Measurements from ENCODE around the gene ZNF438. TPM values are rescaled to one million over a fixed set of nuclear protein-coding genes. Genes with fewer than 3 reads are reported as not detected.

ZNF438 gene
- total and polyA plus RNA-seq, 2 of the 13 experiments (the other 11 are each of a cell fraction or from before 2014, with no cell fraction given): 0.75 to 0.83 TPM

GRCh38 chr10:30943451-30943850, 88.2 kb downstream of the ZNF438 start (continued):
- TF ChIP-seq PHB2 (IDR thresholded peaks at IDR 0.05; ENCODE audit: partially characterized antibody) (no peak), GZF1 (CRISPR knock-in tag; IDR thresholded peaks at IDR 0.05) (no peak), ZBTB42 (CRISPR knock-in tag; IDR thresholded peaks at IDR 0.05) (no peak), ATF7 (IDR thresholded peaks at IDR 0.05) (no peak), ATF7 (CRISPR knock-in tag; IDR thresholded peaks at IDR 0.05) (no peak), ZSCAN29 (CRISPR knock-in tag; conservative IDR thresholded peaks at IDR 0.05) (no peak), FOXK1 (CRISPR knock-in tag; IDR thresholded peaks at IDR 0.05; ENCODE audit: borderline replicate concordance, low read depth) (no peak)
- TF ChIP-seq, protein P1, sequence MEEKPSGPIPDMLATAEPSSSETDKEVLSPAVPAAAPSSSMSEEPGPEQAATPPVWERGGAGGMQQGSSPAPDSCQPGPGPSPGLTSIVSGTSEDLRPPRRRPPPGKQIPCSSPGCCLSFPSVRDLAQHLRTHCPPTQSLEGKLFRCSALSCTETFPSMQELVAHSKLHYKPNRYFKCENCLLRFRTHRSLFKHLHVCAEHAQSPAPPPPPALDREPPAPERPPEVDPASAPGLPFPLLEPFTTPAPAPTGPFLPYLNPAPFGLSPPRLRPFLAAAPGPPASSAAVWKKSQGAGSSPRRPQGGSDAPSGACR (CRISPR knock-in tag; IDR thresholded peaks at IDR 0.05): no peak

GRCh38 chr10:30940256-30940655, 91.4 kb downstream of the ZNF438 start:
- ChIA-PET CTCF (ENCODE audit: low intra/inter-chr PET ratio, low total read pairs) (no interaction called here), POLR2A (no interaction called here)
- DNase-seq (ENCODE audit: low spot score): no peak
- ATAC-seq: no peak
- Histone ChIP-seq H2AFZ (ENCODE audit: low read length) (no peak overlapping the region), H3K4me1 (ENCODE audit: insufficient read depth, low read length) (peaks cover 11% of the 10 kb centered on the region), H3K27me3 (ENCODE audit: control insufficient read depth in 1 of 2, insufficient read depth in 2 of 2, low read length in 2 of 2) (no peaks in the 10 kb centered on the region), H3K79me2 (ENCODE audit: insufficient read depth, low read length) (no peaks in the 10 kb centered on the region), H3K27ac (ENCODE audit: extremely low read length, insufficient read depth, low read length) (no peak overlapping the region), H3K9me3 (ENCODE audit: low read length) (peaks cover 9% of the 10 kb centered on the region), H3K4me2 (ENCODE audit: low read depth, low read length) (no peak overlapping the region), H3K36me3 (replicated peaks in 1 of 2; ENCODE audit: control insufficient read depth in 1 of 2, insufficient read depth in 2 of 2, low read length in 2 of 2) (no peaks in the 10 kb centered on the region), H3K4me3 (replicated peaks in 1 of 3; ENCODE audit: insufficient read depth in 1 of 3, low read depth in 2 of 3, low read length in 3 of 3) (no peak overlapping the region), H3K9ac (ENCODE audit: insufficient read depth, low read depth, low read length) (no peak overlapping the region), H4K20me1 (ENCODE audit: insufficient read depth, low read length) (no peaks in the 10 kb centered on the region)
- no peak for FAIRE-seq
- WGBS (ENCODE audit: low lambda C conversion rate): 20% methylated on average over 6 of the region's 6 CpGs
- intact Hi-C loops (cut with micrococcal nuclease; ENCODE audit: unreplicated experiment) (no loop called here), in situ Hi-C loops (cut with HindIII; ENCODE audit: extremely low pct_ligation_motif_present, low pct_unique_long_range_greater_than_20kb) (no loop called here)
- no peak for TF ChIP-seq MTF1 (CRISPR knock-in tag; IDR thresholded peaks at IDR 0.05)
- TF ChIP-seq HDAC2 (CRISPR knock-in tag; IDR thresholded peaks at IDR 0.05): no peak
- no peak for TF ChIP-seq KLF12 (CRISPR knock-in tag; IDR thresholded peaks at IDR 0.05; ENCODE audit: borderline replicate concordance)
- TF ChIP-seq, protein P2, sequence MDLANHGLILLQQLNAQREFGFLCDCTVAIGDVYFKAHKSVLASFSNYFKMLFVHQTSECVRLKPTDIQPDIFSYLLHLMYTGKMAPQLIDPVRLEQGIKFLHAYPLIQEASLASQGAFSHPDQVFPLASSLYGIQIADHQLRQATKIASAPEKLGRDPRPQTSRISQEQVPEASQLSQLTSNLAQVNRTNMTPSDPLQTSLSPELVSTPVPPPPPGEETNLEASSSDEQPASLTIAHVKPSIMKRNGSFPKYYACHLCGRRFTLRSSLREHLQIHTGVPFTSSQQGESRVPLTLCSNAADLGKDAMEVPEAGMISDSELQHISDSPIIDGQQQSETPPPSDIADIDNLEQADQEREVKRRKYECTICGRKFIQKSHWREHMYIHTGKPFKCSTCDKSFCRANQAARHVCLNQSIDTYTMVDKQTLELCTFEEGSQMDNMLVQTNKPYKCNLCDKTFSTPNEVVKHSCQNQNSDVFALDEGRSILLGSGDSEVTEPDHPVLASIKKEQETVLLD (CRISPR knock-in tag; IDR thresholded peaks at IDR 0.05; ENCODE audit: low read depth): no peak
- TF ChIP-seq, protein P3, sequence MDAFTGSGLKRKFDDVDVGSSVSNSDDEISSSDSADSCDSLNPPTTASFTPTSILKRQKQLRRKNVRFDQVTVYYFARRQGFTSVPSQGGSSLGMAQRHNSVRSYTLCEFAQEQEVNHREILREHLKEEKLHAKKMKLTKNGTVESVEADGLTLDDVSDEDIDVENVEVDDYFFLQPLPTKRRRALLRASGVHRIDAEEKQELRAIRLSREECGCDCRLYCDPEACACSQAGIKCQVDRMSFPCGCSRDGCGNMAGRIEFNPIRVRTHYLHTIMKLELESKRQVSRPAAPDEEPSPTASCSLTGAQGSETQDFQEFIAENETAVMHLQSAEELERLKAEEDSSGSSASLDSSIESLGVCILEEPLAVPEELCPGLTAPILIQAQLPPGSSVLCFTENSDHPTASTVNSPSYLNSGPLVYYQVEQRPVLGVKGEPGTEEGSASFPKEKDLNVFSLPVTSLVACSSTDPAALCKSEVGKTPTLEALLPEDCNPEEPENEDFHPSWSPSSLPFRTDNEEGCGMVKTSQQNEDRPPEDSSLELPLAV (CRISPR knock-in tag; conservative IDR thresholded peaks at IDR 0.05; ENCODE audit: low read depth): no peak
- no peak for TF ChIP-seq TIGD3 (CRISPR knock-in tag; IDR thresholded peaks at IDR 0.05; ENCODE audit: borderline replicate concordance)
- TF ChIP-seq RARG (CRISPR knock-in tag; IDR thresholded peaks at IDR 0.05; ENCODE audit: low read depth): no peak
- no TSS peak for BruUV-seq (replicated peaks)

All from HepG2 (cell line).